Gastroesophageal sphincter (tissue), 4 donors: ENCODE results near the gene GFOD2. TPM values are rescaled to one million over a fixed set of nuclear protein-coding genes. Genes with fewer than 3 reads are reported as not detected.
A peak's percentile ranks its signal among the peaks of the same experiment; 100 is the strongest.

Experiments used
- ATAC-seq: fragments of 150-250 bp; one replicate; pipeline ENCODE4 v1.9.1; 2016; ENCODE audit warnings: mild to moderate bottlenecking, moderate library complexity
- H3K27ac ChIP-seq, 4 donors: fragments of 200-600 bp; sonication (generic) in 3 of 4; 1 replicate in 3 of 4; 2 replicates in 1 of 4; pipeline ENCODE4 v1.5.1; 2016 to 2019
- H3K27me3 ChIP-seq: fragments of 200-600 bp; sonication (generic); one replicate; pipeline ENCODE4 v1.5.1; 2019
- H3K36me3 ChIP-seq, 2 donors: fragments of 200-600 bp; sonication (generic); one replicate each; pipeline ENCODE4 v1.5.1; 2019; ENCODE audit warnings: control low read depth in 1 of 2
- H3K4me1 ChIP-seq, 3 donors: fragments of 200-600 bp; sonication (generic); 1 replicate in 2 of 3; 2 replicates in 1 of 3; pipeline ENCODE4 v1.5.1; 2016 to 2019; ENCODE audit warnings: control low read depth in 2 of 3
- H3K4me3 ChIP-seq, 2 donors: fragments of 200-600 bp; sonication (generic); one replicate each; pipeline ENCODE4 v1.5.1; 2019; ENCODE audit warnings: mild to moderate bottlenecking in 1 of 2, moderate library complexity in 1 of 2
- H3K9me3 ChIP-seq, 3 donors: fragments of 200-600 bp; sonication (generic); one replicate each; pipeline ENCODE4 v1.5.1; 2017 to 2019; ENCODE audit warnings: control low read depth in 2 of 3
- EP300 ChIP-seq: sonication (generic); formaldehyde crosslinking; IDR thresholded peaks from one replicate; pipeline ENCODE4 v1.6.1; 2017; ENCODE audit warnings: antibody characterized with exemption, mild to moderate bottlenecking
- POLR2A ChIP-seq, 2 donors: fragments of 450-650 bp; IDR thresholded peaks; one replicate each; pipeline ENCODE4 v1.6.1; 2017; ENCODE audit warnings: antibody characterized with exemption in 2 of 2, mild to moderate bottlenecking in 2 of 2, moderate library complexity in 1 of 2
- POLR2AphosphoS5 ChIP-seq: sonication (generic); formaldehyde crosslinking; IDR thresholded peaks from one replicate; pipeline ENCODE4 v1.6.1; 2017; ENCODE audit warnings: antibody characterized with exemption
- WGBS, 2 donors: methylation state at CpG; one replicate each; pipeline ENCODE4 v1.1.5; 2018; ENCODE audit warnings: low coverage in 1 of 2; 5-methylcytosine and 5-hydroxymethylcytosine counted together
- total RNA-seq, 4 donors: library from RNA; depleted of rRNA; stranded (reverse); fragments of >200 nt; gene quantifications; one replicate each; pipeline ENCODE4 v1.1.0, GENCODE V29; 2016
- TF ChIP-seq, protein P1 (sequence below), 4 experiments: fragments of 200-600 bp in 2 of 4; fragments of 450-650 bp in 2 of 4; sonication (generic) in 1 of 4; IDR thresholded peaks; one replicate each; pipeline ENCODE4 v1.5.1; 2017 to 2019; ENCODE audit warnings: antibody characterized with exemption in 4 of 4, mild to moderate bottlenecking in 2 of 4, moderate library complexity in 2 of 4

Gene GFOD2
- total RNA-seq, 4 donors from 2014 or later: 16.3 to 24.9 (median 20.1) TPM

DNA sequence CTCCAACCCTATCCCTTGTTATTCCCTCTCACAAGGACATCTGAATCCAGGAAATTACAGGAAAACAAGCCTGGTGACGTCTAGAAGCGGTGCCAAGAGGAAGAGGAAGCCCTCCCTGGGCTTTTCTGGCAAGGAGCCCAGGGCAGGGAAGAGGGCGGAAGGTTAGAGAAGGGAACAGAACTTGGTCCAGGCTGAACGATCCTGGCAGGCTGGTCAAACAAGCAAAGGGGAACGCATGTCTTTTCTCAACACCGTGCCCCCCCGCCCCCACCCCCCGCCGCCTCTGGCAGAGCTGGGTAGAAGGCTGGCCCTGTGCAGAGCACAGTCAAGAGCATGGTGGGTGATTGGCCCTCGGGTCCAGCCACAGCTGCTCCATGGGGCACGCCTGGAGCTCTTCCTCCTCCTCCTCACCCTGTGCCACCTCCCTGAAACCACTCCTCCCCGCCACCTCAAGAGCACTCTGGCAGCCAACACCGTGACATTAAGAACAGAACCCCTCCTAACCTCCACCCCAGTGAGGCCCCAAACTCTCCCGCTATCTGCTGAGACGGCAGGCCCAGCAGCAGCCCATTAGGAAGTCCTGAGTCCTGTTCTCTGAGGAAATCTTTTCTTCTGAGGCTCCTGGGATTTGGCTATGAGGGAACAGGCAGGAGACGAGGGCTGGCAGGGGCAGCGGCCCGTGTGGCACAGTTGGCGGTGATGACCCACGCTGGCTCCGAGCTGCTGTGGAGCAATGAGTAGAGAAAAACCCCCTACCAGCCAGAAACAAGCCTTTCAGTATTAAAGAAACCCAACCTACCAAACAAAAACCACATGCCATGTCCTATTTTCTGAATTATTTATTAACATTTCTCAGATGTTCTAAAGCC lies 45.2 kb downstream of the GFOD2 start:
- WGBS, 2 donors: 52 to 62% methylated on average over 10 to 14 of the region's 21 CpGs
- ATAC-seq: peak; percentile 59
- H3K27ac ChIP-seq: peak overlapping the region in 3 of 4 donors; percentile 52 to 73 (median 70)
- H3K4me3 ChIP-seq: no peak overlapping the region
- no peaks in the 10 kb centered on the region for H3K27me3 ChIP-seq
- H3K9me3 ChIP-seq: no peaks in the 10 kb centered on the region
- peaks cover 0 to 15% of the 10 kb centered on the region in 2 donors for H3K36me3 ChIP-seq
- H3K4me1 ChIP-seq: peaks cover 0 to 37% (median 0%) of the 10 kb centered on the region in 3 donors
- TF ChIP-seq EP300: no peak
- no peak for TF ChIP-seq POLR2A (IDR thresholded peaks at IDR 0.05)
- TF ChIP-seq, protein P1, sequence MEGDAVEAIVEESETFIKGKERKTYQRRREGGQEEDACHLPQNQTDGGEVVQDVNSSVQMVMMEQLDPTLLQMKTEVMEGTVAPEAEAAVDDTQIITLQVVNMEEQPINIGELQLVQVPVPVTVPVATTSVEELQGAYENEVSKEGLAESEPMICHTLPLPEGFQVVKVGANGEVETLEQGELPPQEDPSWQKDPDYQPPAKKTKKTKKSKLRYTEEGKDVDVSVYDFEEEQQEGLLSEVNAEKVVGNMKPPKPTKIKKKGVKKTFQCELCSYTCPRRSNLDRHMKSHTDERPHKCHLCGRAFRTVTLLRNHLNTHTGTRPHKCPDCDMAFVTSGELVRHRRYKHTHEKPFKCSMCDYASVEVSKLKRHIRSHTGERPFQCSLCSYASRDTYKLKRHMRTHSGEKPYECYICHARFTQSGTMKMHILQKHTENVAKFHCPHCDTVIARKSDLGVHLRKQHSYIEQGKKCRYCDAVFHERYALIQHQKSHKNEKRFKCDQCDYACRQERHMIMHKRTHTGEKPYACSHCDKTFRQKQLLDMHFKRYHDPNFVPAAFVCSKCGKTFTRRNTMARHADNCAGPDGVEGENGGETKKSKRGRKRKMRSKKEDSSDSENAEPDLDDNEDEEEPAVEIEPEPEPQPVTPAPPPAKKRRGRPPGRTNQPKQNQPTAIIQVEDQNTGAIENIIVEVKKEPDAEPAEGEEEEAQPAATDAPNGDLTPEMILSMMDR (IDR thresholded peaks at IDR 0.05): no peak
- TF ChIP-seq POLR2AphosphoS5: peak; percentile 25

- ATAC-seq: peak; percentile 39
- H3K27ac ChIP-seq: peak overlapping the region; percentile 11 to 73 (median 61)
- WGBS, 2 donors: 56 to 63% methylated on average over 1 to 2 of the region's 13 CpGs
Measured at GRCh38 chr16:67672739-67673662, 46.1 kb downstream of the GFOD2 start.

DNA sequence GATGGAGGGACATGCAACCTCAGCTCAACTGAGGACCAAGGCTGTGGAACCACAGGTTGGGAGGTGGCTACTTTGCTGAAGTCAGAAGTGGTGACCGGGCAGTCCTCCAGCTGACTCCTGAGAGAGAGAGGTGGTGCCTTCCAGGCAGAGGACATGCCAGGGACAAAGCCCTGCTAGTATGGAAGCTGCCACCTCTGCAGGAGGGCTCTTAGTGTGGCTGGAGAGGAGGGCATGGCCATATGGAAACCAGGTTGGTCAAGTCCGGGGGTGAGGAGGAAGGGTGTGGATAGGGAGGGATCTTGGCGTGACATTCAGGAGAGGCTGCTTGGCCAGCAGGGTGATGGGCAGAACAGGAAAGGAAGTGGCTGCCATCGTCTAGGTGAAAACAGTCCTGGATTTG lies 46.8 kb downstream of the GFOD2 start:
- H3K4me1 ChIP-seq: peaks cover 0 to 51% (median 11%) of the 10 kb centered on the region in 3 donors
- TF ChIP-seq EP300 (no peak), POLR2A (IDR thresholded peaks at IDR 0.05) (no peak)
- TF ChIP-seq, protein P1 (IDR thresholded peaks at IDR 0.05): no peak
- no peaks in the 10 kb centered on the region for H3K27me3 ChIP-seq
- no peak overlapping the region for H3K4me3 ChIP-seq
- WGBS, 2 donors: 23 to 26% methylated on average over 4 of the region's 4 CpGs
- H3K36me3 ChIP-seq: peaks cover 0 to 11% of the 10 kb centered on the region in 2 donors
- ATAC-seq: no peak
- H3K27ac ChIP-seq: peak overlapping the region in 1 of 4 donors; percentile 70
- H3K9me3 ChIP-seq: no peaks in the 10 kb centered on the region

More at GRCh38 chr16:67672739-67673662, 46.1 kb downstream of the GFOD2 start:
- TF ChIP-seq POLR2AphosphoS5 (no peak), POLR2A (IDR thresholded peaks at IDR 0.05) (no peak), EP300 (no peak)
- TF ChIP-seq, protein P1 (IDR thresholded peaks at IDR 0.05): peak in 3 of 4 experiments; percentile 56 to 70 (median 58)
- Histone ChIP-seq H3K36me3 (peaks cover 0 to 15% of the 10 kb centered on the region in 2 donors), H3K4me3 (no peak overlapping the region), H3K27me3 (no peaks in the 10 kb centered on the region), H3K4me1 (peaks cover 0 to 44% (median 4%) of the 10 kb centered on the region in 3 donors), H3K9me3 (no peaks in the 10 kb centered on the region)

DNA sequence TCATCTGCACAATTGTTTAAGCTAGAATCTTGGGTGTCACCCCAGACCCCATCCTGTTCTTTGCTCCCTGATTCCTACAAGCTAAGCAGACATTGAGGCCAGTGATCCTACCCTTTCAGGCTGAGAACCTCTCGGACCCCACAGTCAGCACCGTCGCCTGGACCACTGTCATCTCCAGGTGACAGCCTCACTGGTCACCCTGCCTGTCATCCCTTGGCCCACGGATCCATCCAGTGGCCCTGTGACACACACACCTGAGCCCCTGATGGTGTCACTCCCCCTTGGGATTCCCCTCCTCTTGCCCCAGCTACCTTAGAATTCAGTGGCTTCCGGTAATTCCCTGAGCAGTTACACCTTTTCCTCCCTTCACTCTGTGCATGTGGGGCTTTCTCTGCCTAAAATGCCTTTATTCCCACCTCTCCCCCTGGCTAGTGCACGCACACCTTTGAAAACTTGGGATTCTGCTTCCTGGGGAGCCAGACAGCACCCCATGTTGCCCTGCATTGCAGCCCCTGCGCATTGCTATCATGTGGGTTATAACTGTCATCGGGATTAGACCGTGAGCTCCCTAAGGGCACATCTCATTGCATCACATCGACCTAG lies 49.5 kb downstream of the GFOD2 start:
- Histone ChIP-seq H3K4me3 (no peak overlapping the region), H3K27ac (no peak overlapping the region), H3K36me3 (peaks cover 0 to 5% of the 10 kb centered on the region in 2 donors), H3K27me3 (no peaks in the 10 kb centered on the region), H3K4me1 (peaks cover 0 to 63% (median 24%) of the 10 kb centered on the region in 3 donors), H3K9me3 (no peaks in the 10 kb centered on the region)
- no peak for ATAC-seq
- TF ChIP-seq, protein P1 (IDR thresholded peaks at IDR 0.05): no peak
- TF ChIP-seq POLR2A (IDR thresholded peaks at IDR 0.05): no peak
- WGBS, 2 donors: 87% methylated on average over 7 of the region's 10 CpGs; no CpG with 5 or more reads in 1 of the 2 donors
